Liver (tissue), 9 donors: ENCODE measurements around the gene JMJD1C. TPM values are rescaled to one million over a fixed set of nuclear protein-coding genes. Genes with fewer than 3 reads are reported as not detected.

Source experiments
- DNase-seq: peaks from one replicate; pipeline ENCODE4 v3.0.0-alpha.2; 2017; ENCODE audit warnings: low spot score
- H3K27ac ChIP-seq, 2 donors: one replicate each; pipeline ENCODE4 v1.7.0; 2013; ENCODE audit warnings: inconsistent platforms in 2 of 2, low read length in 2 of 2, control low read depth in 1 of 2, low read depth in 1 of 2, mild to moderate bottlenecking in 1 of 2
- H3K27me3 ChIP-seq, 4 donors: one replicate each; pipeline versions ENCODE4 v1.6.1 to v1.7.0; 2013; ENCODE audit warnings: low read length in 3 of 4, inconsistent platforms in 1 of 4, mild to moderate bottlenecking in 1 of 4, moderate library complexity in 1 of 4; ENCODE audit not compliant: control insufficient read depth in 4 of 4, insufficient read depth in 4 of 4
- H3K36me3 ChIP-seq, 4 donors: one replicate each; pipeline versions ENCODE4 v1.6.1 to v1.7.0; 2013; ENCODE audit warnings: low read length in 3 of 4, mild to moderate bottlenecking in 3 of 4, low read depth in 1 of 4, moderate library complexity in 1 of 4; ENCODE audit not compliant: control insufficient read depth in 4 of 4, insufficient read depth in 3 of 4
- H3K4me1 ChIP-seq, 4 donors: one replicate each; pipeline versions ENCODE4 v1.6.1 to v1.7.0; 2013; ENCODE audit warnings: low read length in 3 of 4, mild to moderate bottlenecking in 3 of 4, moderate library complexity in 1 of 4; ENCODE audit not compliant: control insufficient read depth in 4 of 4, insufficient read depth in 4 of 4
- H3K4me3 ChIP-seq, 3 donors: one replicate each; pipeline versions ENCODE4 v1.6.1 to v1.7.0; 2013; ENCODE audit warnings: low read length in 3 of 3, control low read depth in 1 of 3, low read depth in 1 of 3, mild to moderate bottlenecking in 1 of 3
- H3K9ac ChIP-seq, 2 donors: one replicate each; pipeline ENCODE4 v1.7.0; 2013; ENCODE audit warnings: low read length in 2 of 2, mild to moderate bottlenecking in 2 of 2, moderate library complexity in 2 of 2, control low read depth in 1 of 2, low read depth in 1 of 2
- H3K9me3 ChIP-seq, 4 donors: one replicate each; pipeline versions ENCODE4 v1.6.1 to v1.7.0; 2013; ENCODE audit warnings: low read length in 3 of 4; ENCODE audit not compliant: control insufficient read depth in 4 of 4
- ATF3 ChIP-seq: IDR thresholded peaks from 2 replicates; pipeline ENCODE4 v1.6.1; 2016; ENCODE audit warnings: antibody characterized with exemption
- EGR1 ChIP-seq, 2 donors: IDR thresholded peaks; 2 replicates each; pipeline ENCODE4 v1.6.1; 2016 to 2018; ENCODE audit warnings: antibody characterized with exemption in 2 of 2, low read depth in 2 of 2
- FOXA1 ChIP-seq: IDR thresholded peaks from 2 replicates; pipeline ENCODE4 v1.6.1; 2016; ENCODE audit warnings: antibody characterized with exemption
- GABPA ChIP-seq, 2 donors: IDR thresholded peaks in 1 of 2; conservative IDR thresholded peaks in 1 of 2; 2 replicates each; pipeline ENCODE4 v1.6.1; 2016; ENCODE audit warnings: antibody characterized with exemption in 2 of 2, mild to moderate bottlenecking in 1 of 2, moderate library complexity in 1 of 2
- HNF4A ChIP-seq, 2 donors: conservative IDR thresholded peaks; 2 replicates each; pipeline ENCODE4 v1.6.1; 2016; ENCODE audit warnings: antibody characterized with exemption in 2 of 2, mild to moderate bottlenecking in 2 of 2
- HNF4G ChIP-seq: IDR thresholded peaks from 2 replicates; pipeline ENCODE4 v1.6.1; 2016; ENCODE audit warnings: antibody characterized with exemption
- JUND ChIP-seq, 2 donors: IDR thresholded peaks; 2 replicates each; pipeline ENCODE4 v1.6.1; 2016; ENCODE audit warnings: antibody characterized with exemption in 2 of 2
- NR2F2 ChIP-seq: IDR thresholded peaks from 2 replicates; pipeline ENCODE4 v1.6.1; 2016; ENCODE audit warnings: antibody characterized with exemption
- RAD21 ChIP-seq, 2 donors: IDR thresholded peaks; 2 replicates each; pipeline ENCODE4 v1.6.1; 2016; ENCODE audit warnings: antibody characterized with exemption in 2 of 2, mild to moderate bottlenecking in 2 of 2
- REST ChIP-seq: IDR thresholded peaks from 2 replicates; pipeline ENCODE4 v1.6.1; 2016; ENCODE audit warnings: antibody characterized with exemption, mild to moderate bottlenecking
- RXRA ChIP-seq, 2 donors: IDR thresholded peaks; 2 replicates each; pipeline ENCODE4 v1.6.1; 2017 to 2018; ENCODE audit warnings: antibody characterized with exemption in 2 of 2, mild to moderate bottlenecking in 1 of 2
- SP1 ChIP-seq: IDR thresholded peaks from 2 replicates; pipeline ENCODE4 v1.6.1; 2018; ENCODE audit warnings: antibody characterized with exemption, mild to moderate bottlenecking
- TAF1 ChIP-seq: conservative IDR thresholded peaks from 2 replicates; pipeline ENCODE4 v1.6.1; 2016; ENCODE audit warnings: antibody characterized with exemption, mild to moderate bottlenecking
- YY1 ChIP-seq: IDR thresholded peaks from 2 replicates; pipeline ENCODE4 v1.6.1; 2016; ENCODE audit warnings: antibody characterized with exemption, mild to moderate bottlenecking
- WGBS: extraction: QIAGEN DNeasy Blood & Tissue Kit; methylation state at CpG from one replicate; pipeline ENCODE4 v1.1.7; 2013; 5-methylcytosine and 5-hydroxymethylcytosine counted together
- polyA plus RNA-seq, 2 donors: library from polyadenylated mRNA; stranded (reverse) in 1 of 2; unstranded in 1 of 2; fragments of 200-250 nt in 1 of 2; fragments of >200 nt in 1 of 2; fragmentation: Nextera tagmentation in 1 of 2; extraction: Ambion mirVana in 1 of 2; gene quantifications; one replicate each; pipeline versions ENCODE4 v1.2.1 to v1.2.3, GENCODE V29; 2013 to 2015
- total RNA-seq, 2 donors: library from RNA; depleted of rRNA; stranded (reverse); fragments of >200 nt; gene quantifications; one replicate each; pipeline ENCODE4 v1.2.3, GENCODE V29; 2014
- TF ChIP-seq, protein P1 (sequence below): IDR thresholded peaks from 2 replicates; pipeline ENCODE4 v1.6.1; 2016; ENCODE audit warnings: antibody characterized with exemption
- TF ChIP-seq, protein P2 (sequence below): IDR thresholded peaks from 2 replicates; pipeline ENCODE4 v1.6.1; 2016; ENCODE audit warnings: antibody characterized with exemption
- donor health status: healthy.
- donor health status: healthy.
- donor health status: healthy.
- donor health status: healthy.
- donor health status: healthy.

JMJD1C gene
- total and polyA plus RNA-seq, 4 donors: 11.0 to 93.1 (median 56.0) TPM

- Histone ChIP-seq H3K27ac (peak overlapping the region; percentile 25 to 42), H3K36me3 (peaks cover 0 to 29% (median 22%) of the 10 kb centered on the region in 4 donors), H3K4me3 (no peak overlapping the region), H3K9me3 (no peaks in the 10 kb centered on the region), H3K9ac (no peak overlapping the region), H3K27me3 (no peaks in the 10 kb centered on the region), H3K4me1 (peaks cover 2 to 13% (median 7%) of the 10 kb centered on the region in 4 donors)
- DNase-seq: no peak
- TF ChIP-seq REST (no peak), NR2F2 (no peak), TAF1 (no peak), YY1 (no peak), HNF4G (no peak), RXRA (IDR thresholded peaks at IDR 0.05) (no peak), EGR1 (IDR thresholded peaks at IDR 0.05; ENCODE audit: low read depth in 2 of 2) (no peak), ATF3 (no peak), GABPA (IDR thresholded peaks at IDR 0.05 in 1 of 2, conservative IDR thresholded peaks at IDR 0.05 in 1 of 2) (no peak), FOXA1 (no peak), HNF4A (conservative IDR thresholded peaks at IDR 0.05) (no peak), JUND (IDR thresholded peaks at IDR 0.05) (no peak), SP1 (no peak), RAD21 (IDR thresholded peaks at IDR 0.05) (no peak)
- TF ChIP-seq, protein P1, sequence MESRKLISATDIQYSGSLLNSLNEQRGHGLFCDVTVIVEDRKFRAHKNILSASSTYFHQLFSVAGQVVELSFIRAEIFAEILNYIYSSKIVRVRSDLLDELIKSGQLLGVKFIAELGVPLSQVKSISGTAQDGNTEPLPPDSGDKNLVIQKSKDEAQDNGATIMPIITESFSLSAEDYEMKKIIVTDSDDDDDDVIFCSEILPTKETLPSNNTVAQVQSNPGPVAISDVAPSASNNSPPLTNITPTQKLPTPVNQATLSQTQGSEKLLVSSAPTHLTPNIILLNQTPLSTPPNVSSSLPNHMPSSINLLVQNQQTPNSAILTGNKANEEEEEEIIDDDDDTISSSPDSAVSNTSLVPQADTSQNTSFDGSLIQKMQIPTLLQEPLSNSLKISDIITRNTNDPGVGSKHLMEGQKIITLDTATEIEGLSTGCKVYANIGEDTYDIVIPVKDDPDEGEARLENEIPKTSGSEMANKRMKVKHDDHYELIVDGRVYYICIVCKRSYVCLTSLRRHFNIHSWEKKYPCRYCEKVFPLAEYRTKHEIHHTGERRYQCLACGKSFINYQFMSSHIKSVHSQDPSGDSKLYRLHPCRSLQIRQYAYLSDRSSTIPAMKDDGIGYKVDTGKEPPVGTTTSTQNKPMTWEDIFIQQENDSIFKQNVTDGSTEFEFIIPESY: no peak
- TF ChIP-seq, protein P2, sequence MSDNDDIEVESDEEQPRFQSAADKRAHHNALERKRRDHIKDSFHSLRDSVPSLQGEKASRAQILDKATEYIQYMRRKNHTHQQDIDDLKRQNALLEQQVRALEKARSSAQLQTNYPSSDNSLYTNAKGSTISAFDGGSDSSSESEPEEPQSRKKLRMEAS: no peak
- WGBS: 73% methylated on average over 2 of the region's 2 CpGs
Observed at GRCh38 chr10:63214571-63214970, 251.2 kb downstream of the JMJD1C start.

DNA sequence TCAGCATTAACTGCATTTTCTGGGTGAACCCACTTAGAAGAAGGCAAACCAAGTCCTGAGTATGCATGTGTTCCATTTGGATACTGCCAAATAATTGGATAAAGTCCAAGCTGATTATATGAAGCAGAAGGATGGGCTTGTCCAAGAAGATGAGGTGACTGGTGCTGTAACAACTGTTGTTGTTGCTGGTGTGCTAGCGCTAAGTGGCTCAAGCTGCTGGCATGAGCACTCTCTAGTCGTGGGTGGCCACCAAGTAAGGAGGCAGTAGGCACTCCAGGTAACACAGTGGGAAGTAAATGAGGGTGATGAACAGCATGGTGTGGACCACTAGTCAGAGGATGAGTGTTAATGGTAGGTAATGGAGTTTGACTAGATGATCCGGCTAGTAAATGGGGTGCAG, 252.3 kb downstream of the JMJD1C start:
- H3K4me1 ChIP-seq: peaks cover 0 to 13% (median 5%) of the 10 kb centered on the region in 4 donors
- peaks cover under 1 to 34% (median 26%) of the 10 kb centered on the region in 4 donors for H3K36me3 ChIP-seq
- 94% methylated on average over 3 of the region's 3 CpGs for WGBS

More for the DNA sequence above, 252.3 kb downstream of the JMJD1C start:
- Histone ChIP-seq H3K9me3 (no peaks in the 10 kb centered on the region), H3K27ac (no peak overlapping the region), H3K9ac (no peak overlapping the region), H3K4me3 (no peak overlapping the region), H3K27me3 (no peaks in the 10 kb centered on the region)
- TF ChIP-seq TAF1 (no peak), EGR1 (IDR thresholded peaks at IDR 0.05; ENCODE audit: low read depth in 2 of 2) (no peak), HNF4A (conservative IDR thresholded peaks at IDR 0.05) (no peak), GABPA (IDR thresholded peaks at IDR 0.05 in 1 of 2, conservative IDR thresholded peaks at IDR 0.05 in 1 of 2) (no peak)
- TF ChIP-seq, protein P1: no peak
- DNase-seq: no peak
